GM12865 (cell line): ENCODE results near the gene KRTAP10-3.

Experiments used
- DNase-seq: peaks from one replicate; pipeline ENCODE4 v3.0.0; 2010; ENCODE audit warnings: low read depth
- H3K4me3 ChIP-seq: 2 replicates; pipeline ENCODE4 v1.5.1; 2011; ENCODE audit warnings: mild to moderate bottlenecking, low read depth, low read length, control low read depth
- TF ChIP-seq, protein P1 (sequence below): IDR thresholded peaks from 2 replicates; pipeline ENCODE4 v1.5.1; 2011; ENCODE audit warnings: low read length, control low read depth, low read depth, inconsistent platforms; ENCODE audit not compliant: insufficient read depth; ENCODE audit errors: missing control alignments

The KRTAP10-3 gene

DNA sequence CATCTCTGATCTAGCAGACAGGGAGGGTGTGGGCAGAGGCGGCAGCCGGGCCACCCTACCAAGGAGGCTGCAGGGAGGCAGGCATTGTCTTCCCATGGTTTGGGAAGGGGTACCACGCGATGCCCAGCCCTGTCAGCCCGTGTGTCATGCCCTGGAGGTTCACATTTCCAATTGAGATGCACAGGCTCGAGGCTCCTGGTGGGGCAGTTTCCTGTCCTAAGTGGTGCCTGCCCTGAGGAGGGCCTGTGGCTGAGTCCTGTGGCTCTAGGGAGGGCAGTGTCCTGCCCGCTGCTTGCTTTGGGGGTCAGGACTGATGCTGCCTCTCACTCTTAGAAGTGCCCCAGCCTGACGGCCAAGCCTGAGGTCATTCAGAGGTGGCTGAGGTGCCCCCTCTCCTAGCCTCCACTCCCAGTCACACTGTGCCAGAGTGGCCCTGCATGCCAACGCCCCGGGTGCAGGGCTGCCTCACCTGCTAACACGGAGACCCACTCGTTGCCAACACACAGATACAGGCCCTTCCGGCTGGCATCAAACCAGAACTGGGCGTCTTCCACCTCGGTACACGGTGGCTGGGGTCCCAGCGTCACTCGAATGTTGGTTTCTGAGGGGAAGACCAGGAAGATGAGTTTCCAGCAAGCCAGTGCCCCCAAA, 30.5 kb downstream of the KRTAP10-3 start:
- H3K4me3 ChIP-seq, result no peak overlapping the region
- no peak for DNase-seq
- TF ChIP-seq, protein P1, sequence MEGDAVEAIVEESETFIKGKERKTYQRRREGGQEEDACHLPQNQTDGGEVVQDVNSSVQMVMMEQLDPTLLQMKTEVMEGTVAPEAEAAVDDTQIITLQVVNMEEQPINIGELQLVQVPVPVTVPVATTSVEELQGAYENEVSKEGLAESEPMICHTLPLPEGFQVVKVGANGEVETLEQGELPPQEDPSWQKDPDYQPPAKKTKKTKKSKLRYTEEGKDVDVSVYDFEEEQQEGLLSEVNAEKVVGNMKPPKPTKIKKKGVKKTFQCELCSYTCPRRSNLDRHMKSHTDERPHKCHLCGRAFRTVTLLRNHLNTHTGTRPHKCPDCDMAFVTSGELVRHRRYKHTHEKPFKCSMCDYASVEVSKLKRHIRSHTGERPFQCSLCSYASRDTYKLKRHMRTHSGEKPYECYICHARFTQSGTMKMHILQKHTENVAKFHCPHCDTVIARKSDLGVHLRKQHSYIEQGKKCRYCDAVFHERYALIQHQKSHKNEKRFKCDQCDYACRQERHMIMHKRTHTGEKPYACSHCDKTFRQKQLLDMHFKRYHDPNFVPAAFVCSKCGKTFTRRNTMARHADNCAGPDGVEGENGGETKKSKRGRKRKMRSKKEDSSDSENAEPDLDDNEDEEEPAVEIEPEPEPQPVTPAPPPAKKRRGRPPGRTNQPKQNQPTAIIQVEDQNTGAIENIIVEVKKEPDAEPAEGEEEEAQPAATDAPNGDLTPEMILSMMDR, result no peak

DNA sequence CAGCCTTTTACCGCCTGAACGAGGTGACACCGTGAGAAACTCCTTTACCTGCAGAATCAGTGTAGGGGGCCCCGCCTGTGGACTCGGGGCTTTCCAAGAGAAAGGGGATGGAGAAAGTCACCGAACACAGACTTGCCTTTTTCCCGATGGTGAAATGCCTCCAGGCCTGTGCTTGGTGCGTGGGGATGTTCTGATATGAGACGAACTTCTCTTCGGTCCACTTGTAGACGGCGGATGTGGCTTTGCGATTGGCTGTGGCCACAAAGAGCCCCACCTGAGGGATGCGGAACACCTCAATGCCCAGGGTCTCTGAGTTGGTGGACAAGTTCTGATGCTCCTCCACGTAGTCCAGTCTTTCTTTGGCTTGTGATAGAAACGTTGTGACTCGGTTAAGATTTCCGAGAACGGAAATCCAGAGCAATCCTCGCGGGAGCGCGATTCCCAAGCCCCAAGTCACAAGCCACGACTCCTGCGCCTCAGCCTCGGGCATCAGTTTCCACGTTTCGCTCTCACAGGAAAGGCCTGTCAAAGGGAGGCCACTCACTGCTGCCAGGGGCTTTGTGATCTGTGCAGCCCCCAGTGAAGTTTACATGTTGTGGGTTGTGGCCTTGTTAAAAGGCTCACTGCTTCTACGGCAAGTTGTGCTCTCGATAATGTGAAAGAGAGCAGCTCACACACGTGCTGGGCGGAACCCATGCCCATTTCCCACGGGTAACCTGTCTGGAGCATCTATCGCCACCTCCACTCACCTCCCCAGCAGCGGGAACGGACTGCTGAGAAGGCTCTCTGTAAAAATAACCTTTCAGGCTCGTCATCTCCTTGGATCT, 31.2 kb downstream of the KRTAP10-3 start:
- DNase-seq, result no peak
- TF ChIP-seq, protein P1, result no peak
- H3K4me3 ChIP-seq, result no peak overlapping the region

DNA sequence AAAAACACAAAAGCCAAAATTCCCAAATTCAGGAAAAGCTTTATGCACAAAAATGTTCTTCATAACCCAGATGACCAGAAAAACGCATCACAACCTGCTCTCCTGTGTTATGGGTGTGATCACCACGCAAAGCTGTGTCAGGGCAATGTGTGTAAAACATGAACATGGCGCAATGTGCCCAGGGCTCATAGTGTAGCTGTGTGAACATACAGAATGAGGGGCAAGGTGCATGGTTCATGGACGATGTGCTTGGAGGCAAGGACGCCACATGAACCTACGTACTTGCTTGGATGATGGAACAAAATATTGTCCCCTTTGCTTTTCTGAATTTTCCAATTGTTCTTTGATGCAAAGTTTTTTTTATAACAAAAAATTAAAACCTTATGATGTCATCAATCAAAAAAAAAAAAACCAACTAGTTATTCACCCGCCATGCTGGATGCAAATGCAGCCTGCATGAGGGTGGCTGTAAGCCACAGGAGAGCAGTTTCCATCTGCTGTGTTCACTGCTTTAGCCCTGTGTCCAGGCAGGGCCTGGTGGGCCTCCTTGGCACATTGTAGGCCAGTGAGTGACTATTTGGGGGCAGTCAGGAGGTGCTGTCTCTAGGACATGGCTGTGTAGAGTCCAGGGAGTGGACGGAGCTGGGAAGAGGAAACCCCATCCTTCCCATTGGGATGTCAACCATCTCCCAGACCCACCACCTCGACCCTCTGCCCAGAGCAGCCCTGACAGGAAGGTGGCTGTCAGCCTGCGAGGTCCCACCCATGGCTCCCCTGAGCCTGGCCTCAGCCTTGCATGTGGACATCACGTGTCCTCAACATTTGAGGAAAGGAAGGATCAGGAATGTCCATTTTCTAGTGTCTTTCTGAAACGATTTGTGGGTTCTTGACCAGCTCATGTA, 32.2 kb downstream of the KRTAP10-3 start:
- DNase-seq, result no peak
- TF ChIP-seq, protein P1, result no peak
- no peak overlapping the region for H3K4me3 ChIP-seq

GRCh38 chr21:44525391-44526095, 33.1 kb downstream of the KRTAP10-3 start:
- TF ChIP-seq, protein P1, result no peak
- DNase-seq, result no peak
- H3K4me3 ChIP-seq, result no peak overlapping the region

DNA sequence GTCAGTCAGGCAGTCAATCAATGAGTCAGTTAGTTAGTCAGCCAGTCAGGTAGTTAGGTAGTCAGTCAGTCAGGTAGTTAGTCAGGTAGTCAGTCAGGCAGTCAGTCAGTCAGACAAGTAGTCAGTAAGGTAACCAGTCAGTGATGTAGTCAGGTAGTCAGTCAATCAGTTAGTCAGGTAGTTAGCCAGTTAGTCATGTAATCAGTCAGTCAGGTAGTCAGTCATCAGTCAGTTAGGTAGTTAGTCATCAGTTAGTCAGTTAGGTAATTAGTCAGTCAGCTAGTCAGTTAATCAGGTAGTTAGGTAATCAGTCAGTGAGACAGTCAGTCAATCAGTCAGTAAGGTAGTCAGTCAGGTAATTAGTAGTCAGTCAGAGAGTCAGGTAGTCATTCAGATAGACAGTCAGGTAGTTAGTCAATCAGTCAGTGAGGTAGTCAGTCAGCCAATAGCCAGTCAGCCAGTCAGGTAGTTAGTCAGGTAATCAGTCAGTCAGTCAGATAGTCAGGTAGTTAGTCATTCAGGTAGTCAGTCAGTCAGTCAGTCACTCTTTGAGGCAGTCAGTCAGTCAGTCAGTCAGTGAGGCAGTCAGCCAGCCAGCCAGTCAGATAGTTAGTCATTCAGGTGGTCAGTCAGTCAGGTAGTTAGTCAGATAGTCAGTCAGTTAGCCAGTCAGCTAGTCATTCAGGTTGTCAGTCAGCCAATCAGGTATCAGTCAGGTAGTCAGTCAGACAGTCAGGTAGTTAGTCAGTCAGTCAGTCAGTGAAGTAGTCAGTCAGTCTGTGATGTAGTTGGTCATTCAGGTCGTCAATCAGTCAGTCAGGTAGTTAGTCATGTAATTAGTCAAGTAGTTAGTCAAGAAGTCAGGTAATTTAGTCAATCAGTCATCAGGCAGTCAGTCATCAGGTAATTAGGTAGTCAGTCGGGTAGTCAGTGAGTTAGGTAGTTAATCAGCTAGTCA, 33.9 kb downstream of the KRTAP10-3 start:
- TF ChIP-seq, protein P1, result no peak
- DNase-seq, result no peak
- no peak overlapping the region for H3K4me3 ChIP-seq
